Measurements from ENCODE around the gene RBM33.

- TF ChIP-seq POLR2A (IDR thresholded peaks at IDR 0.05; ENCODE audit: low read length): no peak
- no peak for TF ChIP-seq GATA1 (IDR thresholded peaks at IDR 0.05; ENCODE audit: low read depth, low read length)
These were observed 47.9 kb downstream of the RBM33 start for GRCh38 chr7:155692317-155692716.
